ENCODE results near the gene INVS. TPM values are rescaled to one million over a fixed set of nuclear protein-coding genes. Genes with fewer than 3 reads are reported as not detected.

Gene INVS
- total RNA-seq, 2 donors from 2014 or later = 15.3 to 17.7 TPM

Other genes starting within 250 kb of the INVS start
- 10 to 100 TPM; 20.1 to 26.4 TPM for gene STX17, start 192.6 kb upstream of the INVS start, total RNA-seq
- gene ERP44, start 243 bp upstream of the INVS start, total RNA-seq = 10 to 100 TPM; 11.1 to 13.9 TPM